Measurements from ENCODE around the gene TYRO3. TPM values are rescaled to one million over a fixed set of nuclear protein-coding genes. Genes with fewer than 3 reads are reported as not detected.
A peak's percentile ranks its signal among the peaks of the same experiment; 100 is the strongest.

Gene TYRO3
- total and polyA plus RNA-seq, 2 of the 13 experiments (the other 11 are each of a cell fraction or from before 2014, with no cell fraction given): 24.0 to 43.6 TPM

DNA sequence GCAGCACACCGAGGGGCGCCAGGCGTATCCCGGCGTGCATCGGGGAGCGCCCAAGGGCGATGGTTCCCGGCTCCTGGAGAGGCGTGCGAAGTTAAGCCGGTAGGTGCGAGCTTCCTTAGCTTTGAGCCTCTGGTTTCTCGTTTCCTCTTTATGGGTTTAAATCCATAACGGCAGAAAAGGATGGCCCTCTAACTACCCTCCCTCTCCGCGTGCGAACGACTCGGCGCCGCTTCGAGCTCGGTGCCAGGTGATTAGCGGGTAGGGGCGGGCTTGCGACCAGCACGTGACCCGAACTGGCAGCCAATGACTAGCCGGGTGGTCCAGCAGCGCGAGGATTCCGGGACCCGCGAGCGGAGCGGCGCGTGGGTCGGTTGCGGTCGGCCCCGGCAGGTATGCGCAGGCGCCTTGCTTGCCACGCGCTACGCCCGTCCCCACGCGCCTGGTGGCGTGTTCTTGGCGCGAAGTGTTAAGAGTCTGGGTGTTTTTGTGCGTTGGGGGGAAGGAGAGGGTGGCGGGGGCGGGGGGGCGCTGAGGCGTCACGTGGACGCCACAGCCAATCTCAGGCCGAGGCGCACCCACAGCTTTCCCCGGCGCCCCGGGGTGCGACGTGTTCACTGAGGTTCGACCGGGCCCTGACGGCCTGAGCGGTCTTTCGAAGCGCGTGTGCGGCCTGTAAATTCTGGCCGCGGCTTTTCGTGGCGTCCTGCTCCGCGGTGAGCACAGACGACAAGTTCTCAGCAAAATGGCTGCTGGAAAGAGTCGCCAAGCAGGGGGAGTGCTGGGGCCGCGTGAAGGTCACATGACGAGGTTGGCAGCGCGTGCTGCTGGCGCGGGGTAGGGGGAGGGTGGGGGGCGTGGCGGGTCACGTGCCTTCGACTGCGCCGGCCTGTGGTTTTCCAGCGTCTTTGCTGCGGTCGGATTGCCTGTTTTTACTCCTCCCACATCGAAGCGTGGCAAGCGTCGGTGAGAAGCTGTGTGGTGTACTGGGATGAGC lies 62.5 kb downstream of the TYRO3 start (continued):
- TF ChIP-seq, protein P1, sequence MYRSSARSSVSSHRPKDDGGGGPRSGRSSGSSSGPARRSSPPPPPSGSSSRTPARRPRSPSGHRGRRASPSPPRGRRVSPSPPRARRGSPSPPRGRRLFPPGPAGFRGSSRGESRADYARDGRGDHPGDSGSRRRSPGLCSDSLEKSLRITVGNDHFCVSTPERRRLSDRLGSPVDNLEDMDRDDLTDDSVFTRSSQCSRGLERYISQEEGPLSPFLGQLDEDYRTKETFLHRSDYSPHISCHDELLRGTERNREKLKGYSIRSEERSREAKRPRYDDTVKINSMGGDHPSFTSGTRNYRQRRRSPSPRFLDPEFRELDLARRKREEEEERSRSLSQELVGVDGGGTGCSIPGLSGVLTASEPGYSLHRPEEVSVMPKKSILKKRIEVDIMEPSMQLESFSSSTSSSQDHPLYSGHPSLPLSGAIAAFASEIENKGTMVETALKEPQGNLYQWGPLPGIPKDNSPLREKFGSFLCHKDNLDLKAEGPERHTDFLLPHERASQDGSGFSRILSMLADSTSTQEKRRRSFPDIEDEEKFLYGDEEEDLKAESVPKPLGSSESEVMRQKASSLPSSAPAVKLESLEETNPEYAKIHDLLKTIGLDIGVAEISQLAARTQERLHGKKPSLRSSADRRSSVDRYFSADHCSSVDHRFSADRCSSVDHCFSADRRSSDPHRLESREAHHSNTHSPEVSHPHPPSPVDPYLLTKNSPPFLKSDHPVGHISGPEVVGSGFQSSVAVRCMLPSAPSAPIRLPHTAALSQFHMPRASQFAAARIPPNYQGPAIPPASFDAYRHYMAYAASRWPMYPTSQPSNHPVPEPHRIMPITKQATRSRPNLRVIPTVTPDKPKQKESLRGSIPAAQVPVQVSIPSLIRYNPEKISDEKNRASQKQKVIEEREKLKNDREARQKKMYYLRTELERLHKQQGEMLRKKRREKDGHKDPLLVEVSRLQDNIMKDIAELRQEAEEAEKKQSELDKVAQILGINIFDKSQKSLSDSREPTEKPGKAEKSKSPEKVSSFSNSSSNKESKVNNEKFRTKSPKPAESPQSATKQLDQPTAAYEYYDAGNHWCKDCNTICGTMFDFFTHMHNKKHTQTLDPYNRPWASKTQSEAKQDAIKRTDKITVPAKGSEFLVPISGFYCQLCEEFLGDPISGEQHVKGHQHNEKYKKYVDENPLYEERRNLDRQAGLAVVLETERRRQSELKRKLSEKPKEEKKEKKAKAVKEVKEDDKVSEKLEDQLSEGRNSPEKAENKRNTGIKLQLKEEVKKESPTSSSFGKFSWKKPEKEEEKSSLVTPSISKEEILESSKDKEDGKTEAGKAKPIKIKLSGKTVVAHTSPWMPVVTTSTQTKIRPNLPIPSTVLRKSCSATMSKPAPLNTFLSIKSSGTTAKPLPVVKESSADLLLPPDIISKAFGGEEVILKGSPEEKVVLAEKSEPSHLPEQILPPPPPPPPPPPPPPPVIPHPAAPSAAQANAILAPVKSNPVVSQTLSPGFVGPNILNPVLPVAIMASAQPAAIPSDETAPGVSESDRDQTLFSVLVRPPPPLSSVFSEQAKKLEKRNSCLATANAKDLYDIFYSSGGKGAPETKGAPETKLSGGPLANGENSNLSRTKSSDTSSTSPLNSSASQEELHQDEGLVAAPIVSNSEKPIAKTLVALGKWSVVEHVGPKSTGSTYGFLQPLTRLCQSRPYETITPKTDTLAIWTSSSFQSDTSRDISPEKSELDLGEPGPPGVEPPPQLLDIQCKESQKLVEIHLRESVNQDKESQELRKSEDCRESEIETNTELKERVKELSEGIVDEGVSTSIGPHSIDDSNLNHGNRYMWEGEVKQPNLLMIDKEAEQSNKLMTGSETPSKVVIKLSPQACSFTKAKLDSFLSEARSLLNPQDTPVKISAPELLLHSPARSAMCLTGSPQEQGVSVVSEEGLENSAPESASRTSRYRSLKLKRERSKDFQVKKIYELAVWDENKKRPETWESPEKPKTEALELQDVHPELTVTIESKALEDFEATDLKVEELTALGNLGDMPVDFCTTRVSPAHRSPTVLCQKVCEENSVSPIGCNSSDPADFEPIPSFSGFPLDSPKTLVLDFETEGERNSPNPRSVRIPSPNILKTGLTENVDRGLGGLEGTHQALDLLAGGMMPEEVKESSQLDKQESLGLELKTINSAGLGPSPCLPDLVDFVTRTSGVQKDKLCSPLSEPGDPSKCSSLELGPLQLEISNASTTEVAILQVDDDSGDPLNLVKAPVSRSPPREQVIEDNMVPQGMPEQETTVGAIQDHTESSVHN (CRISPR knock-in tag; IDR thresholded peaks at IDR 0.05): peak; percentile 95
- TF ChIP-seq STAT5B (CRISPR knock-in tag; IDR thresholded peaks at IDR 0.05) (peak; percentile 90), ZNF782 (CRISPR knock-in tag; IDR thresholded peaks at IDR 0.05; ENCODE audit: borderline replicate concordance) (peak; percentile 85; the same call in 1 of the 2 replicates), ZNF761 (CRISPR knock-in tag; conservative IDR thresholded peaks at IDR 0.05) (peak; percentile 95), TEAD2 (CRISPR knock-in tag; IDR thresholded peaks at IDR 0.05) (peak; percentile 96), BRCA1 (CRISPR knock-in tag; IDR thresholded peaks at IDR 0.05) (peak; percentile 75; the same call in 1 of the 2 replicates), DMAP1 (CRISPR knock-in tag; IDR thresholded peaks at IDR 0.05) (peak; percentile 91), ETV5 (CRISPR knock-in tag; IDR thresholded peaks at IDR 0.05; ENCODE audit: borderline replicate concordance) (peak; percentile 30; the same call in 1 of the 2 replicates)
- TF ChIP-seq, protein P2, sequence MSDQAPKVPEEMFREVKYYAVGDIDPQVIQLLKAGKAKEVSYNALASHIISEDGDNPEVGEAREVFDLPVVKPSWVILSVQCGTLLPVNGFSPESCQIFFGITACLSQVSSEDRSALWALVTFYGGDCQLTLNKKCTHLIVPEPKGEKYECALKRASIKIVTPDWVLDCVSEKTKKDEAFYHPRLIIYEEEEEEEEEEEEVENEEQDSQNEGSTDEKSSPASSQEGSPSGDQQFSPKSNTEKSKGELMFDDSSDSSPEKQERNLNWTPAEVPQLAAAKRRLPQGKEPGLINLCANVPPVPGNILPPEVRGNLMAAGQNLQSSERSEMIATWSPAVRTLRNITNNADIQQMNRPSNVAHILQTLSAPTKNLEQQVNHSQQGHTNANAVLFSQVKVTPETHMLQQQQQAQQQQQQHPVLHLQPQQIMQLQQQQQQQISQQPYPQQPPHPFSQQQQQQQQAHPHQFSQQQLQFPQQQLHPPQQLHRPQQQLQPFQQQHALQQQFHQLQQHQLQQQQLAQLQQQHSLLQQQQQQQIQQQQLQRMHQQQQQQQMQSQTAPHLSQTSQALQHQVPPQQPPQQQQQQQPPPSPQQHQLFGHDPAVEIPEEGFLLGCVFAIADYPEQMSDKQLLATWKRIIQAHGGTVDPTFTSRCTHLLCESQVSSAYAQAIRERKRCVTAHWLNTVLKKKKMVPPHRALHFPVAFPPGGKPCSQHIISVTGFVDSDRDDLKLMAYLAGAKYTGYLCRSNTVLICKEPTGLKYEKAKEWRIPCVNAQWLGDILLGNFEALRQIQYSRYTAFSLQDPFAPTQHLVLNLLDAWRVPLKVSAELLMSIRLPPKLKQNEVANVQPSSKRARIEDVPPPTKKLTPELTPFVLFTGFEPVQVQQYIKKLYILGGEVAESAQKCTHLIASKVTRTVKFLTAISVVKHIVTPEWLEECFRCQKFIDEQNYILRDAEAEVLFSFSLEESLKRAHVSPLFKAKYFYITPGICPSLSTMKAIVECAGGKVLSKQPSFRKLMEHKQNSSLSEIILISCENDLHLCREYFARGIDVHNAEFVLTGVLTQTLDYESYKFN (CRISPR knock-in tag; conservative IDR thresholded peaks at IDR 0.05): peak; percentile 39
- TF ChIP-seq, protein P3, sequence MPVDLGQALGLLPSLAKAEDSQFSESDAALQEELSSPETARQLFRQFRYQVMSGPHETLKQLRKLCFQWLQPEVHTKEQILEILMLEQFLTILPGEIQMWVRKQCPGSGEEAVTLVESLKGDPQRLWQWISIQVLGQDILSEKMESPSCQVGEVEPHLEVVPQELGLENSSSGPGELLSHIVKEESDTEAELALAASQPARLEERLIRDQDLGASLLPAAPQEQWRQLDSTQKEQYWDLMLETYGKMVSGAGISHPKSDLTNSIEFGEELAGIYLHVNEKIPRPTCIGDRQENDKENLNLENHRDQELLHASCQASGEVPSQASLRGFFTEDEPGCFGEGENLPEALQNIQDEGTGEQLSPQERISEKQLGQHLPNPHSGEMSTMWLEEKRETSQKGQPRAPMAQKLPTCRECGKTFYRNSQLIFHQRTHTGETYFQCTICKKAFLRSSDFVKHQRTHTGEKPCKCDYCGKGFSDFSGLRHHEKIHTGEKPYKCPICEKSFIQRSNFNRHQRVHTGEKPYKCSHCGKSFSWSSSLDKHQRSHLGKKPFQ (CRISPR knock-in tag; IDR thresholded peaks at IDR 0.05; ENCODE audit: insufficient replicate concordance): peak; percentile 98
- TF ChIP-seq, protein P4, sequence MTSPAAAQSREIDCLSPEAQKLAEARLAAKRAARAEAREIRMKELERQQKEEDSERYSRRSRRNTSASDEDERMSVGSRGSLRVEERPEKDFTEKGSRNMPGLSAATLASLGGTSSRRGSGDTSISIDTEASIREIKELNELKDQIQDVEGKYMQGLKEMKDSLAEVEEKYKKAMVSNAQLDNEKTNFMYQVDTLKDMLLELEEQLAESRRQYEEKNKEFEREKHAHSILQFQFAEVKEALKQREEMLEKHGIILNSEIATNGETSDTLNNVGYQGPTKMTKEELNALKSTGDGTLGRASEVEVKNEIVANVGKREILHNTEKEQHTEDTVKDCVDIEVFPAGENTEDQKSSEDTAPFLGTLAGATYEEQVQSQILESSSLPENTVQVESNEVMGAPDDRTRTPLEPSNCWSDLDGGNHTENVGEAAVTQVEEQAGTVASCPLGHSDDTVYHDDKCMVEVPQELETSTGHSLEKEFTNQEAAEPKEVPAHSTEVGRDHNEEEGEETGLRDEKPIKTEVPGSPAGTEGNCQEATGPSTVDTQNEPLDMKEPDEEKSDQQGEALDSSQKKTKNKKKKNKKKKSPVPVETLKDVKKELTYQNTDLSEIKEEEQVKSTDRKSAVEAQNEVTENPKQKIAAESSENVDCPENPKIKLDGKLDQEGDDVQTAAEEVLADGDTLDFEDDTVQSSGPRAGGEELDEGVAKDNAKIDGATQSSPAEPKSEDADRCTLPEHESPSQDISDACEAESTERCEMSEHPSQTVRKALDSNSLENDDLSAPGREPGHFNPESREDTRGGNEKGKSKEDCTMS (CRISPR knock-in tag; conservative IDR thresholded peaks at IDR 0.05): no peak

All from HepG2 (cell line).